Activated CD8-positive, alpha-beta memory T cell treated with anti-CD3 and anti-CD28 coated beads, Interleukin-2, amount 10 ng/mL, durations not matched to agents 7 days and 5 days (primary cell): Measurements from ENCODE around the gene ADARB1. TPM values are rescaled to one million over a fixed set of nuclear protein-coding genes. Genes with fewer than 3 reads are reported as not detected.

Source experiments
- ATAC-seq: fragments of 150-1000 bp; cut with Tn5 transposase; one replicate; pipeline ENCODE4 v1.10.0; 2021; ENCODE audit warnings: moderate library complexity
- CTCF ChIA-PET: fragments of 350-600 bp; sonication (Branson Sonifier 250); formaldehyde crosslinking; loops from one replicate; lab custom pipeline; 2021; ENCODE audit warnings: antibody characterized with exemption; lab: Charles Lee
- DNase-seq: peaks from one replicate; pipeline ENCODE4 v3.0.0-alpha.2; 2020
- H3K27ac Mint-ChIP-seq: one replicate; pipeline ENCODE4 v1.8.0; 2021; ENCODE audit warnings: mild to moderate bottlenecking, mixed read lengths
- H3K27me3 Mint-ChIP-seq: one replicate; pipeline ENCODE4 v1.8.0; 2021; ENCODE audit warnings: mixed read lengths
- H3K36me3 Mint-ChIP-seq: one replicate; pipeline ENCODE4 v1.8.0; 2021; ENCODE audit warnings: mild to moderate bottlenecking, mixed read lengths
- H3K4me1 Mint-ChIP-seq: one replicate; pipeline ENCODE4 v1.8.0; 2021; ENCODE audit warnings: mixed read lengths
- H3K4me3 Mint-ChIP-seq: one replicate; pipeline ENCODE4 v1.8.0; 2021; ENCODE audit warnings: mild to moderate bottlenecking, moderate library complexity, mixed read lengths
- H3K9me3 Mint-ChIP-seq: one replicate; pipeline ENCODE4 v1.8.0; 2022; ENCODE audit warnings: low read depth, mixed read lengths
- total RNA-seq, 2 experiments: library from RNA; stranded (reverse); gene quantifications; one replicate each; pipeline ENCODE4 v1.2.3, GENCODE V29; 2021

The ADARB1 gene
- total RNA-seq, 2 experiments from 2014 or later = 29.4 to 38.3 TPM

- no peaks in the 10 kb centered on the region for H3K27me3 Mint-ChIP-seq
- H3K27ac Mint-ChIP-seq = peak overlapping the region; percentile 45
- DNase-seq = peak; percentile 62
- peaks cover 44% of the 10 kb centered on the region for H3K4me1 Mint-ChIP-seq
- H3K9me3 Mint-ChIP-seq = peaks cover 2% of the 10 kb centered on the region
- H3K36me3 Mint-ChIP-seq = peaks cover 10% of the 10 kb centered on the region
- H3K4me3 Mint-ChIP-seq = peak overlapping the region; percentile 24
- ATAC-seq = peak; percentile 58
- CTCF ChIA-PET = interaction anchor here (1.1 to 4.6 kb wide), 2 partner anchors 17 to 205 kb away, joined by 3 to 40 read pairs; no protein-coding TSS in a partner anchor
Measured at GRCh38 chr21:45154511-45155508, 80.4 kb downstream of the ADARB1 start.

DNA sequence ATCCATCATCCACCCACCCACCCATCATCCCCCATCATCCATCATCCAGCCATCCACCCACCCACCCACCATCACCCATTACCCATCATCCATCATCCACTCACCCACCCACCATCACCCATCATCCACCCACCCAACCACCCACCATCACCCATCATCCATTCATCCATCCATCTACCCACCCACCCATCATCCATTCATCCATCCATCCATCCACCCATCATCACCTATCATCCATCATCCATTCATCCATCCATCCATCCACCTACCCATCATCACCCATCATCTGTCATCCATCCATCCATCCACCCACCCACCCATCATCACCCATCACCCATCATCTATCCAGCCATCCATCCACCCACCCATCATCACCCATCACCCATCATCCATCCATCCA is 81.5 kb downstream of the ADARB1 start:
- no peak for ATAC-seq
- H3K4me3 Mint-ChIP-seq = no peak overlapping the region
- no peak for DNase-seq
- H3K36me3 Mint-ChIP-seq = peaks cover 10% of the 10 kb centered on the region
- H3K4me1 Mint-ChIP-seq = peaks cover 40% of the 10 kb centered on the region
- H3K9me3 Mint-ChIP-seq = peaks cover 2% of the 10 kb centered on the region
- no peak overlapping the region for H3K27ac Mint-ChIP-seq
- CTCF ChIA-PET = no interaction called here
- no peaks in the 10 kb centered on the region for H3K27me3 Mint-ChIP-seq

DNA sequence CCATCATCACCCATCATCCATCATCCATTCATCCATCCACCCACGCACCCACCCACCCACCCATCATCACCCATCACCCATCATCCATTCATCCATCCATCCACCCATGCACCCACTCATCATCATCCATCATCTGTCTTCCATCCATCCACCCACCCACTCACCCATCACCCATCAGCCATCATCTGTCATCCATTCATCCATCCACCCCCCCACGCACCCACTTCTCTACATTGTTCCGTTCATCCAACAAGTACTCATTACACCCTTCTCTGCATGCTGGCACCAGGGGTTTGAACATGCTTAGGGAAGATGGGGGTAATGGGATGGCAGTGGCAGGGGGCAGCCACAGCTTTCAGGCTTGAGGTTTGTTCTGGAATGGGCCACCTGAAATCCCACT is 82.1 kb downstream of the ADARB1 start:
- peaks cover 35% of the 10 kb centered on the region for H3K4me1 Mint-ChIP-seq
- H3K36me3 Mint-ChIP-seq = peaks cover 10% of the 10 kb centered on the region
- no peaks in the 10 kb centered on the region for H3K27me3 Mint-ChIP-seq
- H3K4me3 Mint-ChIP-seq = no peak overlapping the region
- peaks cover 2% of the 10 kb centered on the region for H3K9me3 Mint-ChIP-seq
- CTCF ChIA-PET = interaction anchor here (2.1 kb wide), 1 partner anchor 18 kb away, joined by 6 read pairs; no protein-coding TSS in a partner anchor
- no peak overlapping the region for H3K27ac Mint-ChIP-seq
- DNase-seq (peak; percentile 30), ATAC-seq (no peak)

- Mint-ChIP-seq H3K4me1 (peaks cover 21% of the 10 kb centered on the region), H3K27ac (no peak overlapping the region), H3K4me3 (no peak overlapping the region), H3K27me3 (no peaks in the 10 kb centered on the region), H3K36me3 (peaks cover 10% of the 10 kb centered on the region), H3K9me3 (peaks cover 2% of the 10 kb centered on the region)
- DNase-seq (peak; percentile 31), ATAC-seq (no peak)
- CTCF ChIA-PET = interaction anchor here (0.6 to 2.1 kb wide), 4 partner anchors 17 to 132 kb away, joined by 3 to 6 read pairs (median 4); no protein-coding TSS in a partner anchor
Measured at GRCh38 chr21:45157932-45158331, 83.6 kb downstream of the ADARB1 start.

GRCh38 chr21:45158491-45159423 is 84.4 kb downstream of the ADARB1 start:
- no peak overlapping the region for H3K27ac Mint-ChIP-seq
- no peak overlapping the region for H3K4me3 Mint-ChIP-seq
- H3K36me3 Mint-ChIP-seq = peaks cover 10% of the 10 kb centered on the region
- H3K4me1 Mint-ChIP-seq = peaks cover 14% of the 10 kb centered on the region
- no peaks in the 10 kb centered on the region for H3K27me3 Mint-ChIP-seq
- ATAC-seq (no peak), DNase-seq (peak; percentile 26)
- H3K9me3 Mint-ChIP-seq = peaks cover 2% of the 10 kb centered on the region
- CTCF ChIA-PET = interaction anchor here (2.1 kb wide), 1 partner anchor 21 kb away, joined by 6 read pairs; no protein-coding TSS in a partner anchor

DNA sequence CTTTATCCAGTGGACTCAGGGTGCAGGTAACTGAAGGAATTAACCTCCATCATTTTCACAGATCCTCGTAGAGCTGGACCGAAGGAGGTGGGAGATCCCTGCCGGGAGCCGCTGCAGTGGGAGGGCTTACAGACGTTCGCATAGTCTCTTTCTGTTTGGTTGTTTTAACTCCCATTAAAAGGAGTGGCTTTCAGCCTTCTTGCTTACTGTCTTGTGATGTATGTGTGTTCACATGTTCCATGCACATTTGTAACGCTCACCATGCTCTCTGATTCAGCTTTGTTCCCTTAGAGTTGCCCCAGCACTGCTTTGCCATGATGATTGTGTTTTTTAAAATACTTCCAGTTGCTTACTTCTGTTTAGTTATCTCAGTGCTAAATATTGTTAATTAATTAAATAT is 85.8 kb downstream of the ADARB1 start:
- Mint-ChIP-seq H3K4me1 (peaks cover 2% of the 10 kb centered on the region), H3K36me3 (peaks cover 7% of the 10 kb centered on the region), H3K4me3 (no peak overlapping the region), H3K27me3 (no peaks in the 10 kb centered on the region), H3K27ac (no peak overlapping the region), H3K9me3 (peaks cover 2% of the 10 kb centered on the region)
- ATAC-seq (no peak), DNase-seq (peak; percentile 29)
- CTCF ChIA-PET = no interaction called here

- Mint-ChIP-seq H3K27me3 (no peaks in the 10 kb centered on the region), H3K36me3 (peaks cover 2% of the 10 kb centered on the region), H3K9me3 (no peaks in the 10 kb centered on the region), H3K27ac (no peak overlapping the region), H3K4me1 (no peaks in the 10 kb centered on the region), H3K4me3 (no peak overlapping the region)
- CTCF ChIA-PET = interaction anchor here (1.3 kb wide), 1 partner anchor 24 kb away, joined by 4 read pairs; no protein-coding TSS in a partner anchor
- DNase-seq (peak; percentile 31), ATAC-seq (no peak)
Measured at GRCh38 chr21:45161038-45161945, 86.9 kb downstream of the ADARB1 start.

DNA sequence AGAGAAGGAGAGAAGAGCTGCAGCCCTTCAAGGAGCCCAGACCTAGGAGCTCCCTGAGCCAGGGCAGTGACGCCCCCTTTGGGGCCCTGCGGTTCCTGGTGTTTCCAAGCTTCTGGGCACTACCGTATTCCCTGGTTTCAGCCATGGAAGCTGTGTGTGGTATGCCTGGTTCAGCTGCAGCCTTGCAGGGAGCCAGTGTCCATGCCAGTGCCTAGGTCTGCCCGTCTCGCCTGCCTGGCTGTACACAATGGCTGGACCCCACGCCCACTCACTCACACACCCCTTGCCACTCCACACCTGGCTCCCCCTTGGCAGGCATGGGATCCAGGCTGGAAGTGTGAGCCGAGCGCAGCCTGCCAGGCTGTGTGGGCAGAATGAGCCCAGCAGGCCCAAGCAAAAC is 87.7 kb downstream of the ADARB1 start:
- DNase-seq = peak; percentile 33
- Mint-ChIP-seq H3K27ac (no peak overlapping the region), H3K9me3 (no peaks in the 10 kb centered on the region), H3K4me3 (no peak overlapping the region), H3K27me3 (no peaks in the 10 kb centered on the region), H3K4me1 (no peaks in the 10 kb centered on the region), H3K36me3 (no peaks in the 10 kb centered on the region)
- CTCF ChIA-PET = interaction anchor here (1.1 to 1.3 kb wide), 2 partner anchors 10 to 25 kb away, joined by 4 to 5 read pairs; no protein-coding TSS in a partner anchor
- ATAC-seq = no peak

DNA sequence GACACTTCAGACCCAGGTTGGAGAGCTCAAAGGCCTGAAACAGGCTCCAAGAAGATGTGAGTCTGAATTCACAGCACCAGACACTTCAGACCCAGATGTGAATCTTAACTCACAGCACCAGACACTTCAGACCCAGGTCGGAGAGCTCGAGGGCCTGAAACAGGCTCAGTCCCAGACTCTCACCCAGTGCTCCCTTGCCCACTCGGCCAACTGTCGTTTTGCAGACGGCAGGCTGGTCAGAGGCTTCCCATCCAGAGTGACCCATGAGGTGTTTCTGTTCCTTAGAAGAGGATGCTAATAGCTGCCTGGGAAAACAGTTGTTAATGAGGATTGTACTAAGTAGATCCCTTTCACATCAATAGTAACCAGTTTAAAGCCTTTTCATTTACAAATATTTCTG is 88.4 kb downstream of the ADARB1 start:
- H3K4me3 Mint-ChIP-seq = no peak overlapping the region
- no peaks in the 10 kb centered on the region for H3K27me3 Mint-ChIP-seq
- no peaks in the 10 kb centered on the region for H3K4me1 Mint-ChIP-seq
- no peak overlapping the region for H3K27ac Mint-ChIP-seq
- DNase-seq (peak; percentile 34), ATAC-seq (no peak)
- H3K9me3 Mint-ChIP-seq = no peaks in the 10 kb centered on the region
- CTCF ChIA-PET = interaction anchor here (1.1 to 1.3 kb wide), 2 partner anchors 10 to 25 kb away, joined by 4 to 5 read pairs; no protein-coding TSS in a partner anchor
- no peaks in the 10 kb centered on the region for H3K36me3 Mint-ChIP-seq

- H3K9me3 Mint-ChIP-seq = no peaks in the 10 kb centered on the region
- CTCF ChIA-PET = interaction anchor here (1.1 kb wide), 1 partner anchor 11 kb away, joined by 5 read pairs; no protein-coding TSS in a partner anchor
- H3K36me3 Mint-ChIP-seq = no peaks in the 10 kb centered on the region
- H3K4me1 Mint-ChIP-seq = peaks cover 2% of the 10 kb centered on the region
- no peak overlapping the region for H3K4me3 Mint-ChIP-seq
- DNase-seq (peak; percentile 31), ATAC-seq (no peak)
- H3K27me3 Mint-ChIP-seq = no peaks in the 10 kb centered on the region
- no peak overlapping the region for H3K27ac Mint-ChIP-seq
Measured at GRCh38 chr21:45163413-45164123, 89.2 kb downstream of the ADARB1 start.

- ATAC-seq (no peak), DNase-seq (peak; percentile 36)
- Mint-ChIP-seq H3K27me3 (no peaks in the 10 kb centered on the region), H3K27ac (no peak overlapping the region), H3K4me1 (peaks cover 7% of the 10 kb centered on the region), H3K36me3 (no peaks in the 10 kb centered on the region), H3K9me3 (no peaks in the 10 kb centered on the region), H3K4me3 (no peak overlapping the region)
- CTCF ChIA-PET = no interaction called here
Measured at GRCh38 chr21:45164124-45164511, 89.7 kb downstream of the ADARB1 start.
